DOHH2 (cell line): Measurements from ENCODE around the gene PHF11.

ENCODE experiments used
- CTCF ChIP-seq: fragments of 200-600 bp; sonication (generic); IDR thresholded peaks from one replicate; pipeline ENCODE4 v1.5.1; 2014; ENCODE audit warnings: antibody characterized with exemption, mild to moderate bottlenecking, low read depth, low read length; ENCODE audit not compliant: poor library complexity, severe bottlenecking
- EZH2phosphoT487 ChIP-seq: fragments of 200-600 bp; sonication (generic); IDR thresholded peaks from 2 replicates; pipeline ENCODE4 v1.6.1; 2017; ENCODE audit warnings: borderline replicate concordance, mild to moderate bottlenecking, antibody characterized with exemption, low read length, moderate library complexity, mixed read lengths

DNA sequence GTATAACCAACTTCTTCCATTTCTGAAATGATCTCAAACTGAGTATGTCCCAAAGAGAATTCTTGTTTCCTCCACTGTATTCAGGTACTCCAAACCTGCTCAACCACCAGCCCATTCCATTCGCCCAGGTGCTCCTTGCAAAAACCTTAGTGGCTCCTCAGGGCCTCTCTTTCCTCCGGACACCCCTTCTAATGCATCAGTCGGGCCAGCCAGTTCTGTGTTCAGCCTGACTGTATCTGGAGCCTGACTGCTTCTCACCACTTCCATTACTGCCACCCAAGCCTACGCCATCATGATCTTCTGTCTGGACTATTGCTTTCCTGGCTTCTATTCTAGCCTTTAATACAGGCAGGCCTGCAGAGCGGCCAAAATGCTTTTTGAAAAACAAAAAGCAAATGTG is 1.5 kb downstream of the PHF11 start:
- no peak for TF ChIP-seq CTCF
- no peak for TF ChIP-seq EZH2phosphoT487
